Measurements from ENCODE around the gene GNG10.
"Not testable (repeated sequence)": the region's sequence is repeated elsewhere in the genome, so short reads cannot be mapped to it uniquely, and the experiment has no call there.

The GNG10 gene

DNA sequence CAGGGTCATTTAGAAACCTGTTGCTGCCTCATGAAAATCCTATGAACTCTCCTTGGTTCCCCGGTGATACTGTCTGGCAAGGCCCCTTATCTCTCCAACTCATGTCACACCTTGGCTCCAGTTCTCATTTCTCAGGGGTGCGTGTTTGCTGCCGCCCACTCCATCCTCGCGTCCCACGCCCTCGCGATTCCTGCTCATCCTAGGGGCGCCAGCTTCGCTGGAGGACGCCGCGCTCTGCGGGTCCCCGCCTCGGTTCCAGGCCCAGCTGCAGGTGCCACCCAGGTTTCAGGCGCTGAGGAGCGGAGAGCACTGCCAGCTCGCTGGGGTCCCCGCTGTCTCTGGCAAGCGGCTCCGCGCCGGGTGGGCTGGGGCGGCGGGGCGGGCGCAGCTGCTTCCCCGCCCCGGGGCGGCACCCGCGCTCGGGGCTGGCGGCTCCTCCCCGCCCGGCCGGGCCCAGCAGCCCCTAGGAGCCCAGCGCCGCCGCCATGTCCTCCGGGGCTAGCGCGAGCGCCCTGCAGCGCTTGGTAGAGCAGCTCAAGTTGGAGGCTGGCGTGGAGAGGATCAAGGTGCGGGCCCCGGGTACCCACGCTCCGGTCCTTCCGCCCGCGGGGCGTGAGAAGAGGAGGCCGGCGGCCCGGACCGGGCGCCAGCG, at the start of gene GNG10:
Gene GNG10 (plus strand): TSS at position 456 of the 652 bp plus-strand sequence. CDS start 30 bp downstream, at position 486.
- DNase-seq (ENCODE audit: low read depth) = peak; percentile 22
- peak within 1 kb of the TSS; percentile 75 for H3K4me3 ChIP-seq (ENCODE audit: low read depth, low read length)
- TF ChIP-seq, protein P1, sequence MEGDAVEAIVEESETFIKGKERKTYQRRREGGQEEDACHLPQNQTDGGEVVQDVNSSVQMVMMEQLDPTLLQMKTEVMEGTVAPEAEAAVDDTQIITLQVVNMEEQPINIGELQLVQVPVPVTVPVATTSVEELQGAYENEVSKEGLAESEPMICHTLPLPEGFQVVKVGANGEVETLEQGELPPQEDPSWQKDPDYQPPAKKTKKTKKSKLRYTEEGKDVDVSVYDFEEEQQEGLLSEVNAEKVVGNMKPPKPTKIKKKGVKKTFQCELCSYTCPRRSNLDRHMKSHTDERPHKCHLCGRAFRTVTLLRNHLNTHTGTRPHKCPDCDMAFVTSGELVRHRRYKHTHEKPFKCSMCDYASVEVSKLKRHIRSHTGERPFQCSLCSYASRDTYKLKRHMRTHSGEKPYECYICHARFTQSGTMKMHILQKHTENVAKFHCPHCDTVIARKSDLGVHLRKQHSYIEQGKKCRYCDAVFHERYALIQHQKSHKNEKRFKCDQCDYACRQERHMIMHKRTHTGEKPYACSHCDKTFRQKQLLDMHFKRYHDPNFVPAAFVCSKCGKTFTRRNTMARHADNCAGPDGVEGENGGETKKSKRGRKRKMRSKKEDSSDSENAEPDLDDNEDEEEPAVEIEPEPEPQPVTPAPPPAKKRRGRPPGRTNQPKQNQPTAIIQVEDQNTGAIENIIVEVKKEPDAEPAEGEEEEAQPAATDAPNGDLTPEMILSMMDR (IDR thresholded peaks at IDR 0.05; ENCODE audit: low read depth, low read length, missing control alignments) = no peak

DNA sequence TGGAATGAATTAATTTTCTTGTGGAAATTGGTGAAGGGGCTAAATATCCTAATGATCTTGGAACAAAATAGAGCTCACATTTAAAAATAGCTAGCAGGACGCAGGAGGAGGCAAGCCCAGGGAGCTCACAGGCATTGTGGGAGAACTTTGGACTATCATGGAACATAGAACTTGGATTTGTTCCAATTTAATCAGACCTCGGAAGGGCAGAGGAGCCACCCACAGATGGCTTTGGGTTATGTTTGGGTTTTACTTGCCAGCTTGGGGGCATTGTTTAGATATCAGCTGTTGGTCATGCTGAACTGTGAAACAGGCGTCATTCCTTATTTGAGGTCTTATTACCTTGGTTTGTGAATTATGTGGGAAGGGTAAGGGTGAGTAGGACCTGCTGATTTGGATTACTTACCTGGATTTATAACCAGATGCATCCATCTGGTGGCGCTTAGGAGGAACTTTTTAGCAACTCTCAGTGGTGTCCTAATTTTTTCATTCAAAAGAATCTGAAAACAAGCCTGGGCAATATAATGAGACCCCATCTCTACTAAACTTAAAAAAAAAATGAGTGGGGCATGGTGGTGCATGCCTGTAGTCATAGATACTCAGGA, 47.9 kb upstream of the GNG10 start:
- TF ChIP-seq, protein P1 (IDR thresholded peaks at IDR 0.05; ENCODE audit: low read depth, low read length, missing control alignments) = no peak
- no peak for DNase-seq (ENCODE audit: low read depth)
- no peak overlapping the region for H3K4me3 ChIP-seq (ENCODE audit: low read depth, low read length)

DNA sequence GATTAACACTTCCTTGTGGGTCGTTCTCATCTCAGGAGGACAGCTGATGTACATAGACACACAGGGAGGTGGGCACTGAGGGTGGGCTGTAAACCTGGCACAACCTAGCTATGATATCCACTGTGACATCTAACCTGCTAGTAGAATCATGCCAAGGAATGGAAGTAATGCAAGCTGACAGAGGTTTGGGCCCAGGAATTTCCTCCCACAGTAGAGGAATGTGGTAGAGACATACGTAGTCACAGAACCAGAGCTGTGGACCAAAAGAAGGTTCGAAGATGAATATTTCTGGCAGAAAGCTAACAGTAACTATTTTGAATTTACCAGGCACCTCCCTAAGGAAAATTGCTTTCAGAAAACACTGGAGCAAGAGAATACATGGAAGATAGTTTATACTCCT, 45.5 kb upstream of the GNG10 start:
- H3K4me3 ChIP-seq (ENCODE audit: low read depth, low read length) = no peak overlapping the region
- TF ChIP-seq, protein P1 (IDR thresholded peaks at IDR 0.05; ENCODE audit: low read depth, low read length, missing control alignments) = no peak
- no peak for DNase-seq (ENCODE audit: low read depth)

DNA sequence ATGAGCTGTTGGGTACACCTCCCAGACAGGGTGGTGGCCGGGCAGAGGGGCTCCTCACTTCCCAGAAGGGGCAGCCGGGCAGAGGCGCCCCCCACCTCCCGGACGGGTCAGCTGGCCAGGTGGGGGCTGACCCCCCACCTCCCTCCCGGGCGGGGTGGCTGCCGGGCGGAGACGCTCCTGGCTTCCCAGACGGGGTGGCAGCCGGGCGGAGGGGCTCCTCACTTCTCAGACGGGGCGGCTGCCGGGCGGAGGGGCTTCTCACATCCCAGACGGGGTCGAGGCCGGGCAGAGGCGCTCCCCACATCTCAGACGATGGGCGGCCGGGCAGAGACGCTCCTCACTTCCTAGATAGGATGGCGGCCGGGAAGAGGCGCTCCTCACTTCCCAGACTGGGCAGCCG, 44.1 kb upstream of the GNG10 start:
- H3K4me3 ChIP-seq (ENCODE audit: low read depth, low read length); DNase-seq (ENCODE audit: low read depth): not testable (repeated sequence)

DNA sequence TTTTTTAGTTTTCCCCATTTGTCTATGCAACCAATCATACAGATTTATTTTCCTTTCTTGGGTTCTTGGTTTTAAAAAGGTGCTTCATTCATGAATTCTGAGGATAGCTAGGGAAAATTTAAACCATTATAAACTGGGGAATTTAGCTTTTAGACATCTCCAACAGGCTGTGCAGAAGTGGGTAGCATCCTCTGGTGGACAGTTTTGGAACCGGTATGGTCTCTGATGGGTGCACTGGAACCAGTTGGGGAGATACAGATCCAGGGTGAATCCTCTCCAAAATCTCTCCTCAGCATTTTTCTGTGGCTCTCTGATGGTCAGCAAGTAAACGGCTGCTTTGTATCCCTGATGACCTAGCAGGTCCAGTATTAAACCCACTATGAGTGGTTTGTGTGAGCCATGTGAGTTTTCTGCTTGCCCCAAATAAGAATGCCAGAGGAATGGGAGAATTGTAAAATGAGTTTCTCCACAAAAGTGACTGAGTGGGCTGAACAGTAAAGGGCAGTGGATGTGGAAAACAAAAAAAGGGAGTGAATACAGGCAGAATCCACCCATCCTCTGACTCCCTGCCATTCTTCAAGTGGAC, 39.4 kb upstream of the GNG10 start:
- no peak for DNase-seq (ENCODE audit: low read depth)
- no peak overlapping the region for H3K4me3 ChIP-seq (ENCODE audit: low read depth, low read length)
- TF ChIP-seq, protein P1 (IDR thresholded peaks at IDR 0.05; ENCODE audit: low read depth, low read length, missing control alignments) = peak; percentile 94

DNA sequence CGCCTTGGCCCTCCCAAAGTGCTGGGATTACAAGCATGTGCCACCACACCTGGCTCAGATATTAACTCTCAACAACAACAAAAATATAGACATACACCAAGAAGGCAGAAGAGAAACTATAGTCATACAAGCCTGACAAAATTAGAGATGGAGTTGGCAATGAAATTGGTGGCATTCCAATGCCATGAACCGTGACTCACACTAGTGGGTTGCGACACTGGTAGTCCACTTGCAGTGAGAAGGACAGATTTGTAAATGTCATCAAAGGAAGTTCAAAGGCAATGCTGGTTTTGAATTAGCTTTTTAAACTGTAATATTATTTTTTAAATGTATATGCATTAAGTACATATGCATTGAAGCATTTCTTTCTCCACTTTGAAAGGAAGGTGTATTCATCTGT, 38.8 kb upstream of the GNG10 start:
- no peak for DNase-seq (ENCODE audit: low read depth)
- no peak overlapping the region for H3K4me3 ChIP-seq (ENCODE audit: low read depth, low read length)
- TF ChIP-seq, protein P1 (IDR thresholded peaks at IDR 0.05; ENCODE audit: low read depth, low read length, missing control alignments) = no peak

DNA sequence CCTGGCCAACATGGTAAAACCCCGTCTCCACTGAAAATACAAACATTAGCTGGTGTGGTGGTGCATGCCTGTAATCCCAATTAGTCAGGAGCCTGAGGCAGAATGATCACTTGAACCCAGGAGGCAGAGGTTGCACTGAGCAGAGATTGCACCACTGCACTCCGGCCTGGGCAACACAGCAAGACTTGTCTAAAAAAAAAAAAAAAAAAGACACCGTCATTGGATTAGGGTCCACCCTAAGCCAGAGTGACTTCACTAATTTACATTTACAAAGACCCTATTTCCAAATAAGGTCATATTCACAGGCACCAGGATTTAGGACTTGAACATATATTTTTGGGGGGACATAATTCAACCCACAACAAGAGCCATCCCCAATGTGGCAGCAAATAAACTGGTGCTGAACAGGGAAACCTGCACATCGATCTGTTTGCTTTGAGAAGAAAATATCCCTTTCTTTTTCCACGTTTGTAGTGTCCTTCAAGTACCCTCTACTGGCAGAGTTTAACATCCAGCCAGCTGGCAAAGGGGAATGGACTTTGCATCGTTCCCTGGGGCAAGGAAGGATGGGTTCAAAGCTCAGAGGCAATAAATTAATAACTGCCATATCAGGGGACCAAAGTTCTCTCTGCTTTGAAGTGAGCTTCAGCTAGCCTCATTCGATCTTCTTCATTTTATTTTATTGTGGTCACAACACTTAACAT, 34.0 kb upstream of the GNG10 start:
- TF ChIP-seq, protein P1 (IDR thresholded peaks at IDR 0.05; ENCODE audit: low read depth, low read length, missing control alignments) = no peak
- no peak overlapping the region for H3K4me3 ChIP-seq (ENCODE audit: low read depth, low read length)
- no peak for DNase-seq (ENCODE audit: low read depth)
